ENCODE measurements around the gene RIMS4. TPM values are rescaled to one million over a fixed set of nuclear protein-coding genes. Genes with fewer than 3 reads are reported as not detected.

RIMS4 gene
- total and polyA plus RNA-seq, 9 of the 15 experiments (the other 6 are each of a cell fraction or from before 2014, with no cell fraction given) = 0.04 TPM; not detected in 8

- TF ChIP-seq, protein P1, sequence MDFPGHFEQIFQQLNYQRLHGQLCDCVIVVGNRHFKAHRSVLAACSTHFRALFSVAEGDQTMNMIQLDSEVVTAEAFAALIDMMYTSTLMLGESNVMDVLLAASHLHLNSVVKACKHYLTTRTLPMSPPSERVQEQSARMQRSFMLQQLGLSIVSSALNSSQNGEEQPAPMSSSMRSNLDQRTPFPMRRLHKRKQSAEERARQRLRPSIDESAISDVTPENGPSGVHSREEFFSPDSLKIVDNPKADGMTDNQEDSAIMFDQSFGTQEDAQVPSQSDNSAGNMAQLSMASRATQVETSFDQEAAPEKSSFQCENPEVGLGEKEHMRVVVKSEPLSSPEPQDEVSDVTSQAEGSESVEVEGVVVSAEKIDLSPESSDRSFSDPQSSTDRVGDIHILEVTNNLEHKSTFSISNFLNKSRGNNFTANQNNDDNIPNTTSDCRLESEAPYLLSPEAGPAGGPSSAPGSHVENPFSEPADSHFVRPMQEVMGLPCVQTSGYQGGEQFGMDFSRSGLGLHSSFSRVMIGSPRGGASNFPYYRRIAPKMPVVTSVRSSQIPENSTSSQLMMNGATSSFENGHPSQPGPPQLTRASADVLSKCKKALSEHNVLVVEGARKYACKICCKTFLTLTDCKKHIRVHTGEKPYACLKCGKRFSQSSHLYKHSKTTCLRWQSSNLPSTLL (IDR thresholded peaks at IDR 0.05) = no peak
- TF ChIP-seq SPI1 (IDR thresholded peaks at IDR 0.05; ENCODE audit: borderline replicate concordance, low read depth, low read length) (peak; percentile 42; the same call in 1 of the 2 replicates), ZBTB49 (CRISPR knock-in tag; IDR thresholded peaks at IDR 0.05; ENCODE audit: borderline replicate concordance) (no peak), NELFE (IDR thresholded peaks at IDR 0.05; ENCODE audit: insufficient read depth, insufficient read length) (no peak), SNRNP70 (optimal IDR thresholded peaks at IDR 0.05; ENCODE audit: low read depth, low read length) (no peak), ZNF785 (CRISPR knock-in tag; IDR thresholded peaks at IDR 0.05) (no peak), ZNF431 (CRISPR knock-in tag; IDR thresholded peaks at IDR 0.05) (no peak), MCM2 (IDR thresholded peaks at IDR 0.05; ENCODE audit: low read depth) (no peak), HDAC6 (IDR thresholded peaks at IDR 0.05; ENCODE audit: low read depth, low read length) (no peak), FOS (IDR thresholded peaks at IDR 0.05; ENCODE audit: extremely low read depth, insufficient read length) (peak; percentile 42), RCOR1 (IDR thresholded peaks at IDR 0.05; ENCODE audit: borderline replicate concordance in 1 of 2, low read depth in 2 of 2, low read length in 2 of 2) (no peak), COPS2 (conservative IDR thresholded peaks at IDR 0.05) (peak; percentile 72; the same call in 1 of the 2 replicates)
- TF ChIP-seq, protein P2, sequence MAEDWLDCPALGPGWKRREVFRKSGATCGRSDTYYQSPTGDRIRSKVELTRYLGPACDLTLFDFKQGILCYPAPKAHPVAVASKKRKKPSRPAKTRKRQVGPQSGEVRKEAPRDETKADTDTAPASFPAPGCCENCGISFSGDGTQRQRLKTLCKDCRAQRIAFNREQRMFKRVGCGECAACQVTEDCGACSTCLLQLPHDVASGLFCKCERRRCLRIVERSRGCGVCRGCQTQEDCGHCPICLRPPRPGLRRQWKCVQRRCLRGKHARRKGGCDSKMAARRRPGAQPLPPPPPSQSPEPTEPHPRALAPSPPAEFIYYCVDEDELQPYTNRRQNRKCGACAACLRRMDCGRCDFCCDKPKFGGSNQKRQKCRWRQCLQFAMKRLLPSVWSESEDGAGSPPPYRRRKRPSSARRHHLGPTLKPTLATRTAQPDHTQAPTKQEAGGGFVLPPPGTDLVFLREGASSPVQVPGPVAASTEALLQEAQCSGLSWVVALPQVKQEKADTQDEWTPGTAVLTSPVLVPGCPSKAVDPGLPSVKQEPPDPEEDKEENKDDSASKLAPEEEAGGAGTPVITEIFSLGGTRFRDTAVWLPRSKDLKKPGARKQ (CRISPR knock-in tag; IDR thresholded peaks at IDR 0.05) = no peak
These were observed 46.6 kb upstream of the RIMS4 start (continued) for GRCh38 chr20:44856856-44857448.
